Measurements from ENCODE around the gene HLA-DQB2.

The HLA-DQB2 gene

GRCh38 chr6:32742374-32742773 is 21.0 kb downstream of the HLA-DQB2 start:
- DNase-seq, result no peak

DNA sequence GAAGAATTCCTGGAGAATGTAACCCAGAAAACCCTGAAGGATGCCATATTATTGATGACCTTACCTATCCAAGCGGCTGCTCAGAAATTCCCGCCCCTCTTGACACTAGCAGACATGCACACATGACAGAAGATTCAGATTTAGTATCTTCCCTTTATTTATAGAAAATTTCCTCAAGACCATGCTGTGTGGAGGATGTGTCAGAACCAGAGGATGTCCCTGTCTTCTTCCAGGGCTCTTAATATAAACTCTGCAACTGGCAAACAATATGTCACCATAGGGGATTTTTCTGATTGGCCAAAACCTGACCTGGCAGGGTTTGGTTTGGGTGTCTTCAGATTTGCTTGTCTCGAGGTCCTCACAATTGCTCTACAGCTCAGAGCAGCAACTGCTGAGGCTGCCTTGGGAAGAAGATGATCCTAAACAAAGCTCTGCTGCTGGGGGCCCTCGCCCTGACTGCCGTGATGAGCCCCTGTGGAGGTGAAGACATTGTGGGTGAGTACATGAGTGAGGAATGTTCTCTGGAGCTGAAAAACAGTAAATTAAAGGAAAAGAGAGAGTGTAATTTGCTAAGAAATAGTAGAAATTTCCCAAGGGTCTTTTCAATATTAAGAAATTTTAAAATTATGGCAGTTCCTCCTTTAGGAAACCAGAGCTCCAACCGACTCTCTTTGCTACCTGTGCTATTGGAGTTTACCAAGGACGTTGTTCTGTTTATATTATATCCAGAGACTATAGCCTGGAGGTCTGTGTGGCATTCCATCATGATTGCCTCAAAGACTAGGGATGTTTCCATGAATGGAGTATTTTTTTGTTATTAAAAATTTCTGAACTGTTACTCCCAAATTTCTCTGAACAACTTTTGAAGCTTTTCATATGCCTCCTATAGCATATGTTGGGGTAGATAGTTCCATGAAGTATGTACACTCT is 22.0 kb downstream of the HLA-DQB2 start, which contains the start of gene HLA-DQA2:
TSS of gene HLA-DQA2 (plus strand) at position 361 of the 930 bp plus-strand sequence. CDS start at position 414, 53 bp downstream.
- DNase-seq, result no peak

GRCh38 chr6:32738126-32738525 is 25.2 kb downstream of the HLA-DQB2 start:
- DNase-seq, result no peak

GRCh38 chr6:32718879-32719278 is 44.5 kb downstream of the HLA-DQB2 start:
- no peak for DNase-seq

DNA sequence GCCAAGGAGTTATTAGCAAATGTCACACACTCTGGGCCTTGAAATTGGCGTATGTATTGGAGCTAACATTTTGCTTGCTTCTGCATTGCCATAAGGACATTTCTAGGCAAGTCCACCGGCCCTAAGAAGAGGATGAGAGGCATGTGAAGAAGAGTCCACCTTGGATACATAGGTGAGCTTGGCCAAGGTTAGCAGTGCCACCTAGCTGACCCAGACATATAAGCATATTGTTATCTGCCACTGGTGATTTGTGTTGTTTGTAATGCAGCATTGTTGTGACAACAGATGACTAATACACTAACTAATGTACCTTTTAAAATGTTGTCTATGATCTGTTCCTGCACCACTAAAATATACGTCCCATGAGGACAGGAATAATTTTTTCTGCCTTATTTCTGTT is 46.9 kb downstream of the HLA-DQB2 start:
- DNase-seq, result no peak

- no peak for DNase-seq
Observed at GRCh38 chr6:32713241-32713640, 50.1 kb downstream of the HLA-DQB2 start.

- DNase-seq, result no peak
Observed at GRCh38 chr6:32709625-32710024, 53.7 kb downstream of the HLA-DQB2 start.

Measured in NCI-H1105 treated with DMSO at 0.1 percent for 48 hours (cell line).